MM.1S (cell line): Measurements from ENCODE around the gene RPTOR.

Source experiments
- EZH2 ChIP-seq: fragments of 300-600 bp; sonication (generic); optimal IDR thresholded peaks from 2 replicates; pipeline ENCODE3; 2017; ENCODE audit warnings: low read depth, mild to moderate bottlenecking, antibody characterized with exemption, low read length, mixed read lengths
- TF ChIP-seq, protein P1 (sequence below): fragments of 300-600 bp; sonication (generic); IDR thresholded peaks from 2 replicates; pipeline ENCODE4 v1.5.1; 2016; ENCODE audit warnings: antibody characterized with exemption, low read length, mixed read lengths

DNA sequence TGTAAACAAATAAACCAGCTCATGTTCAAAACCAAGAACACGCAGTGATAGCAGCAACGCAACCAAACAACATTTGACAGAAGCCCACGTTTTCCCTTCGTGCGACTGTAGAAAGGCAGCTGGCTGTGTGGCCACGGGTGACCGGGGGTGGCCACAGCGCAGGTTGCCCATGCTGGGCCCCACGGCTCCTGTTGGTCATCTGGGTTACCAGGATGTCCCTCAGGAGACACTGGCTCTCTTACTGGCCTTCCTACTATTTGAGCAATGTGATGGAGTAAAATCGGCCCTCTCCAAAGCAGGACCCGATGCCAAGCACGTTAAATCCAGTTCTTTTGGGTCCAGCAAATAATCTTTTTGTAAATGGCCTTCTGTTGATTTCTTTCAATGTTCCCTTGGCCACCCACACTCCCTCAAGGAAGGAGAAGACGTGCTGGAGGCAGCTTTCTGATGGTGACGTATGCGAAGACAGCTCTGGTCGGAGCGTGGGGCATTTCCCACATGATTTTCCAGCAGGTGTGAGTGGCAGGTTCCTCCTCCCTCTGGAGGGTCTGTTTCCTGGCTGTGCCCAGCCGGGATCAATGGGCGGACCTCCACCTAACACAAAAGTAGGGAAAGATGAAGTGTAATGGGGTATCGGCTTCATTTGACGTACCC, 303.9 kb downstream of the RPTOR start:
- TF ChIP-seq, protein P1, sequence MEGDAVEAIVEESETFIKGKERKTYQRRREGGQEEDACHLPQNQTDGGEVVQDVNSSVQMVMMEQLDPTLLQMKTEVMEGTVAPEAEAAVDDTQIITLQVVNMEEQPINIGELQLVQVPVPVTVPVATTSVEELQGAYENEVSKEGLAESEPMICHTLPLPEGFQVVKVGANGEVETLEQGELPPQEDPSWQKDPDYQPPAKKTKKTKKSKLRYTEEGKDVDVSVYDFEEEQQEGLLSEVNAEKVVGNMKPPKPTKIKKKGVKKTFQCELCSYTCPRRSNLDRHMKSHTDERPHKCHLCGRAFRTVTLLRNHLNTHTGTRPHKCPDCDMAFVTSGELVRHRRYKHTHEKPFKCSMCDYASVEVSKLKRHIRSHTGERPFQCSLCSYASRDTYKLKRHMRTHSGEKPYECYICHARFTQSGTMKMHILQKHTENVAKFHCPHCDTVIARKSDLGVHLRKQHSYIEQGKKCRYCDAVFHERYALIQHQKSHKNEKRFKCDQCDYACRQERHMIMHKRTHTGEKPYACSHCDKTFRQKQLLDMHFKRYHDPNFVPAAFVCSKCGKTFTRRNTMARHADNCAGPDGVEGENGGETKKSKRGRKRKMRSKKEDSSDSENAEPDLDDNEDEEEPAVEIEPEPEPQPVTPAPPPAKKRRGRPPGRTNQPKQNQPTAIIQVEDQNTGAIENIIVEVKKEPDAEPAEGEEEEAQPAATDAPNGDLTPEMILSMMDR = no peak
- TF ChIP-seq EZH2 = no peak
